Mucosa of descending colon (tissue), 3 donors: ENCODE measurements around the gene VDR. TPM values are rescaled to one million over a fixed set of nuclear protein-coding genes. Genes with fewer than 3 reads are reported as not detected.

ENCODE experiments used
- ATAC-seq: fragments of 200-7000 bp; cut with Tn5 transposase; one replicate; pipeline ENCODE4 v1.9.1; 2020; ENCODE audit warnings: mild to moderate bottlenecking, moderate library complexity
- DNase-seq, 3 donors: peaks; one replicate each; pipeline ENCODE4 v3.0.0-alpha.2; 2020
- H3K36me3 ChIP-seq: fragments of 200-600 bp; one replicate; pipeline ENCODE4 v1.8.0; 2021; ENCODE audit warnings: low read depth, mild to moderate bottlenecking
- H3K4me1 ChIP-seq: fragments of 200-600 bp; one replicate; pipeline ENCODE4 v1.8.0; 2021; ENCODE audit warnings: low read depth, mild to moderate bottlenecking
- H3K4me3 ChIP-seq: fragments of 200-600 bp; one replicate; pipeline ENCODE4 v1.8.0; 2021; ENCODE audit warnings: mild to moderate bottlenecking
- H3K9me3 ChIP-seq: fragments of 200-600 bp; one replicate; pipeline ENCODE4 v1.8.0; 2021; ENCODE audit warnings: mild to moderate bottlenecking
- CTCF ChIP-seq: fragments of 200-600 bp; IDR thresholded peaks from one replicate; pipeline ENCODE4 v1.8.0; 2022; ENCODE audit warnings: antibody characterized with exemption, mild to moderate bottlenecking
- intact Hi-C, 2 donors: fragments of 100-400 bp; cut with DNase I in 1 of 2; cut with micrococcal nuclease in 1 of 2; formaldehyde crosslinking; loops; one replicate each; pipeline versions ENCODE4 v1.11.0 to v1.11.1; 2022; cut with DNase I, micrococcal nuclease
- total RNA-seq, 3 donors: library from RNA; stranded (reverse); fragmentation: NEBNext Ultra II Directional in 2 of 3; extraction: Animal tissue kit (Norgen Biotek cat#: 25700) in 2 of 3; gene quantifications; one replicate each; pipeline versions ENCODE4 v1.2.1 to v1.2.4, GENCODE V29; 2021 to 2023
- donor health status: DM: no; HTN: no; CAD: no; lungs with moderate emphysema.
- donor health status: DM: no; HTN: no; CAD: no.
- donor health status: DM: no; HTN: yes; CAD: no.

The VDR gene
- total RNA-seq, 3 donors from 2014 or later, result 69.5 to 175 (median 162) TPM

GRCh38 chr12:47805417-47805816 lies 99.4 kb downstream of the VDR start:
- H3K9me3 ChIP-seq, result no peaks in the 10 kb centered on the region
- DNase-seq (peak in 1 of 3 donors; percentile 29), ATAC-seq (no peak)
- TF ChIP-seq CTCF, result no peak
- H3K36me3 ChIP-seq, result no peaks in the 10 kb centered on the region
- intact Hi-C loops, result no loop called here
- H3K4me3 ChIP-seq, result no peak overlapping the region
- peaks cover 60% of the 10 kb centered on the region for H3K4me1 ChIP-seq

GRCh38 chr12:47804171-47804570 lies 100.6 kb downstream of the VDR start:
- intact Hi-C loops, result no loop called here
- ATAC-seq (no peak), DNase-seq (no peak)
- Histone ChIP-seq H3K4me3 (no peak overlapping the region), H3K4me1 (peaks cover 49% of the 10 kb centered on the region), H3K36me3 (no peaks in the 10 kb centered on the region), H3K9me3 (no peaks in the 10 kb centered on the region)
- TF ChIP-seq CTCF, result no peak

GRCh38 chr12:47803191-47803875 lies 101.5 kb downstream of the VDR start:
- DNase-seq (no peak), ATAC-seq (peak; percentile 4)
- Histone ChIP-seq H3K36me3 (no peaks in the 10 kb centered on the region), H3K4me1 (peaks cover 40% of the 10 kb centered on the region), H3K4me3 (no peak overlapping the region), H3K9me3 (no peaks in the 10 kb centered on the region)
- TF ChIP-seq CTCF, result no peak
- intact Hi-C loops, result no loop called here

- no peaks in the 10 kb centered on the region for H3K36me3 ChIP-seq
These were observed 102.5 kb downstream of the VDR start for GRCh38 chr12:47802312-47802711.

GRCh38 chr12:47801904-47802246 lies 102.9 kb downstream of the VDR start:
- ATAC-seq, result no peak
- no peak overlapping the region for H3K4me3 ChIP-seq
- no peaks in the 10 kb centered on the region for H3K9me3 ChIP-seq
- no peak for TF ChIP-seq CTCF
- no peaks in the 10 kb centered on the region for H3K36me3 ChIP-seq
- intact Hi-C loops, result no loop called here
- DNase-seq, result no peak
- peaks cover 27% of the 10 kb centered on the region for H3K4me1 ChIP-seq

More at GRCh38 chr12:47802312-47802711, 102.5 kb downstream of the VDR start:
- no peak for DNase-seq
- Histone ChIP-seq H3K9me3 (no peaks in the 10 kb centered on the region), H3K4me3 (no peak overlapping the region), H3K4me1 (peaks cover 30% of the 10 kb centered on the region)
- no peak for TF ChIP-seq CTCF
- intact Hi-C loops, result no loop called here
- ATAC-seq, result no peak
